Mammary epithelial cell (primary cell): ENCODE results near the gene COMT.

ENCODE experiments used
- EZH2 ChIP-seq: IDR thresholded peaks from 2 replicates; pipeline ENCODE4 v1.6.1; 2012; ENCODE audit warnings: low read length, inconsistent platforms, borderline replicate concordance
- TF ChIP-seq, protein P1 (sequence below), 2 donors: IDR thresholded peaks in 1 of 2; conservative IDR thresholded peaks in 1 of 2; 2 replicates each; pipeline ENCODE4 v1.5.1; 2011 to 2012; ENCODE audit warnings: inconsistent platforms in 2 of 2, low read length in 2 of 2, mild to moderate bottlenecking in 2 of 2, control low read depth in 1 of 2, low read depth in 1 of 2; ENCODE audit not compliant: insufficient read depth in 1 of 2; ENCODE audit errors: extremely low read depth in 1 of 2

DNA sequence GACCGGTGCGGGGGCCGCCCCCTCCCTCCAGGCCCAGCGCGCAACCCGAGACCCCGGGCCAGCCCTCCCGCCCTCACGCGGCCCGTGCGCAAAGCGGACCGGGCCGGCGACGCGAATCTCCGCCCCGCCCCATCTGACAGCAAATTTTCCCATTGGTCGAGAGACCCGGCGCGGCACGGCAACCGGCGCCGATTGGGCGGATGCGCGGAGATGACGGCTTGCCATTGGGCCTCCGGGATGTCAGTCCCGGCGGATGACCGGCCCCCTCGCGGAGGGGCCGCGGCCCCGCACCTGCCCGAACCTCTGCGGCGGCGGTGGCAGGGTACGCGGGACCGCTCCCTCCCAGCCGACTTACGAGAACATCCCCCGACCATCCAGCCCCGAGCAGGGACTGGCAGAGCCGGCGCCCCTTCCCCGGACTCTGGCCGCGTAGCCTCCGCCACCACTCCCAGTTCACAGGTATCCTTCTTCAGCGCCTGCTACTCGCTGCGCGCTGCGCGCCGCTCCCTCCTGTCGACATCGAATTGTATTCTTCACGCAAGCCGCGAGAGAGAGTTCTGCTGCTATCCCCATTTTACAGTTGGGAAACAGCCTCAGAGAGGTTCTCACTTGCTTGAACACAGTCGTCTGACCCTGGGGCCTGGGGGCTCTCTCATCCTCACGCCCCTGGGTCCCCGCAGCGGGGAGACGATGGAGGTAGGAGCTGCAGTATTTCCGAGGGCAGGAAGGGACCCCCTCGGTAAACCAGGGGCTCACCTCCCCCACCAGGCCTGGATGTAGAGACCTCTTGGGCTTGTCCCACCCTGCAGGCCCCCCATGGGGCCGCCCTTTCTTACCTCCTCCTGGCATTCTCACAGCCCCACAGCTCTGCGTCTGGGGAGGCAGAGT, 75.4 kb downstream of the COMT start, which contains the start of gene ARVCF:
- TF ChIP-seq, protein P1, sequence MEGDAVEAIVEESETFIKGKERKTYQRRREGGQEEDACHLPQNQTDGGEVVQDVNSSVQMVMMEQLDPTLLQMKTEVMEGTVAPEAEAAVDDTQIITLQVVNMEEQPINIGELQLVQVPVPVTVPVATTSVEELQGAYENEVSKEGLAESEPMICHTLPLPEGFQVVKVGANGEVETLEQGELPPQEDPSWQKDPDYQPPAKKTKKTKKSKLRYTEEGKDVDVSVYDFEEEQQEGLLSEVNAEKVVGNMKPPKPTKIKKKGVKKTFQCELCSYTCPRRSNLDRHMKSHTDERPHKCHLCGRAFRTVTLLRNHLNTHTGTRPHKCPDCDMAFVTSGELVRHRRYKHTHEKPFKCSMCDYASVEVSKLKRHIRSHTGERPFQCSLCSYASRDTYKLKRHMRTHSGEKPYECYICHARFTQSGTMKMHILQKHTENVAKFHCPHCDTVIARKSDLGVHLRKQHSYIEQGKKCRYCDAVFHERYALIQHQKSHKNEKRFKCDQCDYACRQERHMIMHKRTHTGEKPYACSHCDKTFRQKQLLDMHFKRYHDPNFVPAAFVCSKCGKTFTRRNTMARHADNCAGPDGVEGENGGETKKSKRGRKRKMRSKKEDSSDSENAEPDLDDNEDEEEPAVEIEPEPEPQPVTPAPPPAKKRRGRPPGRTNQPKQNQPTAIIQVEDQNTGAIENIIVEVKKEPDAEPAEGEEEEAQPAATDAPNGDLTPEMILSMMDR (conservative IDR thresholded peaks at IDR 0.05 in 1 of 2, IDR thresholded peaks at IDR 0.05 in 1 of 2; ENCODE audit: extremely low read depth in 1 of 2, insufficient read depth in 1 of 2, low read depth in 1 of 2, low read length in 2 of 2) = peak in 1 of 2 donors; percentile 25
- TF ChIP-seq EZH2 = no peak
